ENCODE results near the gene RALGPS2. TPM values are rescaled to one million over a fixed set of nuclear protein-coding genes. Genes with fewer than 3 reads are reported as not detected.
A peak's percentile ranks its signal among the peaks of the same experiment; 100 is the strongest.

Gene RALGPS2
- total and polyA plus RNA-seq, 4 donors: 20.1 to 57.6 (median 35.0) TPM

DNA sequence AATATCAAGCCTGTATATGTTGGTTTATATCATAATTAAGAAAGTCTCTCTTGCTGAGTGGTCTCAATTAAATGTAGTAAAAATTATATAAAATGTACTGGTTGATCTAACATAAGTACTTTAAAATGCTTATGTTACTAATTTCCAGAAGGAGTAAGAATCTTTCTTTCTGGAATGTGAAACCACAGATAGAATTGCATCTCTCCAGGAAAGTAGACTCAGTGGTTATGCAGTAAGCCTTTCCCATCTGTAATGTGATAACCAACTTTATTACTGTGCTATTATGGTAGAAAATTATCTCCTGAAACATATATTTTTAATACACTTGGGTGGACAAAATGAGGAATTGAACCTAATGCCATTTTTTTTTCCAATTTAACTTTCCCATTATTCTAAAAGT lies 8.9 kb upstream of the RALGPS2 start:
- Histone ChIP-seq H3K4me1 (ENCODE audit: control insufficient read depth, insufficient read depth, low read length) (no peaks in the 10 kb centered on the region), H3K9me3 (ENCODE audit: control insufficient read depth, insufficient read depth, low read length) (no peaks in the 10 kb centered on the region), H3K36me3 (ENCODE audit: control insufficient read depth, insufficient read depth, low read length) (no peaks in the 10 kb centered on the region), H3K27ac (ENCODE audit: low read depth, low read length) (no peak overlapping the region), H3K27me3 (ENCODE audit: control insufficient read depth, insufficient read depth, low read length) (no peaks in the 10 kb centered on the region), H3K4me3 (ENCODE audit: low read depth, low read length) (no peak overlapping the region)
- no peak for DNase-seq (ENCODE audit: low read depth in 4 of 6, low spot score in 6 of 6)

DNA sequence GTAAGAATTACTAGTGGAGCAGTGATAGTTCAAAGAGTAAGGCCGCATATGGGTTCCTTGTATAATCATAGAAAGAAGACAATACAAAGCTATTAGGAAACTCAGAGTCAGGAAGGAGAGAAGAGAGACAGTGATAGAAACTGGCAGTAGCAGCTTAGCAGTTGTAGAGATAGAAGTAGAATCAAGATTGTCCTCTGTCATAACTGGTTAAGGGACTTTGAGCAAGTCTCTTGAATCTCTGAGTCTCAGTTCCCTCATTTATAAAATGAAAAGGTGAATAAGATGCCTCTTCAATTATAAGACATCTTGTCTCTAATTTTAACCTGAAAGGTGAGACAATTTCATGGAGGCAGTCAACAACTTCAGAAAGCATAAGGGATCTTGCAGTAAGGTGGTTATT lies 6.5 kb upstream of the RALGPS2 start:
- no peaks in the 10 kb centered on the region for H3K36me3 ChIP-seq (ENCODE audit: control insufficient read depth, insufficient read depth, low read length)
- H3K4me1 ChIP-seq (ENCODE audit: control insufficient read depth, insufficient read depth, low read length): no peaks in the 10 kb centered on the region
- H3K27me3 ChIP-seq (ENCODE audit: control insufficient read depth, insufficient read depth, low read length): no peaks in the 10 kb centered on the region
- H3K9me3 ChIP-seq (ENCODE audit: control insufficient read depth, insufficient read depth, low read length): no peaks in the 10 kb centered on the region
- no peak overlapping the region for H3K4me3 ChIP-seq (ENCODE audit: low read depth, low read length)
- WGBS (ENCODE audit: insufficient coverage): no CpG with 5 or more reads among the region's 1 CpG
- no peak for DNase-seq (ENCODE audit: low read depth in 4 of 6, low spot score in 6 of 6)
- no peak overlapping the region for H3K27ac ChIP-seq (ENCODE audit: low read depth, low read length)

DNA sequence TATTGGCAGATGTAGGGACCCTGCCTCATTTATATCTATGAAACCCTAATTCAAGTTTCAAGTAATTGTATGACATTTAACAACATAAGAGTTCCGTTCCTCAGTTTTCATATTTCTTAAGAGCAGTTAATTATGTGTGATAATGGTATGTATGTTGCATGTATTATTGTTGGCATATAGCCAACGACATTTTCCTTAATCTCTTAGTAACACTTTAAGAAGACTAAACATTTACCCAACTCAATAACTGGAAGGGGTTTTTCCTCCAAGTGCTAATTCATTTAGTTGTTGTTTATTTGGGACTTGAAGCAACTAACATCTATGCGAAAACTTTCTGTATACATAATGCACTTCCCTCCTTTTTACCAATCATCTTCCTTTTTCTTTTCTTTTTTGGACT lies 1.5 kb upstream of the RALGPS2 start:
- no peaks in the 10 kb centered on the region for H3K36me3 ChIP-seq (ENCODE audit: control insufficient read depth, insufficient read depth, low read length)
- no peaks in the 10 kb centered on the region for H3K27me3 ChIP-seq (ENCODE audit: control insufficient read depth, insufficient read depth, low read length)
- H3K4me3 ChIP-seq (ENCODE audit: low read depth, low read length): no peak overlapping the region
- WGBS (ENCODE audit: insufficient coverage): no CpG with 5 or more reads among the region's 3 CpGs
- H3K9me3 ChIP-seq (ENCODE audit: control insufficient read depth, insufficient read depth, low read length): no peaks in the 10 kb centered on the region
- no peak overlapping the region for H3K27ac ChIP-seq (ENCODE audit: low read depth, low read length)
- DNase-seq (ENCODE audit: low read depth in 4 of 6, low spot score in 6 of 6): no peak
- H3K4me1 ChIP-seq (ENCODE audit: control insufficient read depth, insufficient read depth, low read length): peaks cover 7% of the 10 kb centered on the region

DNA sequence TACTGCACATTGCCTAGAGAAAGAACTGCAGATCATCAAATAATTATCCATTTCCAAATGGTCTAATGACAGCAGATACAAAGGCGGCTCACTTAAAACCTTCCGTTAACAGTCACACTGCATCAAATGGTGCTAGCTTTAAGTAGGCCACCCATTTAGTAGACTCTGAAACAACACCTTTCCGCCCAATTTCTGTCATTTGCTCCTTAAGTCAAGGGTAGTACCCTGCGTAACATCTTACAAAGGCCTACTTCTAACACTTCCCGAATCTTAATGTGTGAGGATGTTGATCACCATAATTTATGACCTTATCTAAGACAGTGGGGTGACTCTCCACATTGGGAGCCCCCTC lies 692 bp upstream of the RALGPS2 start:
- H3K4me1 ChIP-seq (ENCODE audit: control insufficient read depth, insufficient read depth, low read length): peaks cover 7% of the 10 kb centered on the region
- 43% methylated on average over 2 of the region's 5 CpGs for WGBS (ENCODE audit: insufficient coverage)
- H3K27me3 ChIP-seq (ENCODE audit: control insufficient read depth, insufficient read depth, low read length): no peaks in the 10 kb centered on the region
- DNase-seq (ENCODE audit: low read depth in 4 of 6, low spot score in 6 of 6): peak in 2 of 6 donors; percentile 36 to 58
- peak overlapping the region; percentile 78 for H3K4me3 ChIP-seq (ENCODE audit: low read depth, low read length)
- H3K27ac ChIP-seq (ENCODE audit: low read depth, low read length): peak overlapping the region; percentile 61
- H3K9me3 ChIP-seq (ENCODE audit: control insufficient read depth, insufficient read depth, low read length): no peaks in the 10 kb centered on the region
- no peaks in the 10 kb centered on the region for H3K36me3 ChIP-seq (ENCODE audit: control insufficient read depth, insufficient read depth, low read length)

DNA sequence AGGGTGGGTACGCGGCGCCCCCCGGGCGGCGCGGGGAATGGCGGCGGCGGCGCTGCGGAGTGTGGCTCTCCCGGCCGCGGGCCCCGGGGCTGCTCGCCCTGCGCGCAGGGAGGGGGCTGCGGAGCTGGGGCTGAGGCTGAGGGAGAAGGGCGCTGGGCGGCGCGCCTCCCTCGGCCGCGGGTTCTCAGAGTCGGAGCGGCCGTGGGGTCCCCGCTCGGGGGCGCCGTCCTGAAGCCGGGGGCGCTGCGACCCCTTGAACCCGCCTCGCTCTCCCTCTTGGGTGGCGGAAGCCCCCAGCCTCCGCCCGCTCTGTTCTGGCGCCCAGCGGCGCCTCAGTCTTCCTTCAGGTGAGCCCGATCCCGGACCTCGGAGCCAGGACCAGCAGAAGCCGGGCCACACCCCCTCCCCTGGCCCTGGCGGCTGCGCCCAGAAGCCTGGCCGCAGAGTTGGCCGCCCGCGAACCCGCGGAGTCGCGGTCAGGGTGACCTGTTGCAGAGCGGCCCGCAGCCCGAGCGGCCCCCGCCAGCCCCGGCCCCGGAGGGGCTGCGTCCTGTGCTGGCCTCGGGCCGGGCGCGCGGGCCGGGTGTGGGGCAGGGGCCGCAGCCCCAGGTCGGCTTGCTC lies 532 bp downstream of the RALGPS2 start:
- WGBS (ENCODE audit: insufficient coverage): 0% methylated on average over 74 of the region's 75 CpGs
- H3K4me3 ChIP-seq (ENCODE audit: low read depth, low read length): peak overlapping the region; percentile 78

DNA sequence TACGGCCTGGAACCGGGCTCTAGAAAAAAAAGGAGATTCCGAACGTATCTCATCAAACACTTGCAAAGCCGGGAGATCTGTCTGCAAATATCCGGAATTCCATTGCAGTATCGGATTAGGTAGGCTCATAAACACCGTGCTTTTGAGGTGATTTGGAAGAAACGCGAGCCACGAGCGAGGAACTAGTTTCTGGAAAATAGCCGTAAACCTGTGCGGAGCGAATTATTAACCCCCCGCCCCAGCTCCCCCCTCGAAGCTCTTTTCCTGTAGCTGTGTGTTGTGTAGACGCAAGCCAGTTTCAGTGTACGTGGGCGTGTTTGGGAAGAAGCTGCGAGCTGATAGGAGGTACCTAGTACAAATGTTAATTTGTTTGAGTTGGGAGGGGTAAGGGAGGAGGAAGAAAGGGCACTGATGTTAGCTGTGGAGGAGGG lies 1.1 kb downstream of the RALGPS2 start:
- no peaks in the 10 kb centered on the region for H3K27me3 ChIP-seq (ENCODE audit: control insufficient read depth, insufficient read depth, low read length)
- H3K27ac ChIP-seq (ENCODE audit: low read depth, low read length): peak overlapping the region; percentile 80
- peak overlapping the region; percentile 78 for H3K4me3 ChIP-seq (ENCODE audit: low read depth, low read length)
- H3K36me3 ChIP-seq (ENCODE audit: control insufficient read depth, insufficient read depth, low read length): no peaks in the 10 kb centered on the region
- H3K4me1 ChIP-seq (ENCODE audit: control insufficient read depth, insufficient read depth, low read length): peaks cover 7% of the 10 kb centered on the region
- 0% methylated on average over 9 of the region's 21 CpGs for WGBS (ENCODE audit: insufficient coverage)
- DNase-seq (ENCODE audit: low read depth in 4 of 6, low spot score in 6 of 6): peak; percentile 26 to 91 (median 42)
- no peaks in the 10 kb centered on the region for H3K9me3 ChIP-seq (ENCODE audit: control insufficient read depth, insufficient read depth, low read length)

More for the DNA sequence above, 532 bp downstream of the RALGPS2 start:
- no peaks in the 10 kb centered on the region for H3K9me3 ChIP-seq (ENCODE audit: control insufficient read depth, insufficient read depth, low read length)
- peak in 3 of 6 donors; percentile 11 to 28 (median 15) for DNase-seq (ENCODE audit: low read depth in 4 of 6, low spot score in 6 of 6)
- no peaks in the 10 kb centered on the region for H3K27me3 ChIP-seq (ENCODE audit: control insufficient read depth, insufficient read depth, low read length)
- peaks cover 7% of the 10 kb centered on the region for H3K4me1 ChIP-seq (ENCODE audit: control insufficient read depth, insufficient read depth, low read length)
- H3K27ac ChIP-seq (ENCODE audit: low read depth, low read length): peak overlapping the region; percentile 80
- H3K36me3 ChIP-seq (ENCODE audit: control insufficient read depth, insufficient read depth, low read length): no peaks in the 10 kb centered on the region

DNA sequence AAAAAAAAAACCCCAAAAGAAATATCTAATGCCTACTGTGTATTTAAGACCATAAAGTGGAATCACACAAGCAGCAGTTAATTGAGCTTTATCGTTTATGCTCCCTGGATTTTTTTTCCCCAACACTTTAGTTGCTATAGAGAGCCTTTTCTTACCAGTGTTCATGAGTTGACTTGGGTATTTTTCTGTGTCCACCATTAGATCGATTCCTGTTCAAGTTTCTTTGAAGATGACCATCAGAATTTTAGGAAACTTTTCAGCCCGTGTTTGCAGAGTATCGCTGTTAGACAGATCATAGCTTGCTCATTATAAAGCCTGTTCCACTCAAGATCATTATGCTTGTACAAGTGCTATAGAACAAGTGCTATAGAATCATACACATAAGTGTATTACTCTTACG lies 1.5 kb downstream of the RALGPS2 start:
- H3K27me3 ChIP-seq (ENCODE audit: control insufficient read depth, insufficient read depth, low read length): no peaks in the 10 kb centered on the region
- WGBS (ENCODE audit: insufficient coverage): no CpG with 5 or more reads among the region's 5 CpGs
- H3K4me1 ChIP-seq (ENCODE audit: control insufficient read depth, insufficient read depth, low read length): peaks cover 7% of the 10 kb centered on the region
- H3K4me3 ChIP-seq (ENCODE audit: low read depth, low read length): peak overlapping the region; percentile 78
- H3K27ac ChIP-seq (ENCODE audit: low read depth, low read length): peak overlapping the region; percentile 80
- peak in 1 of 6 donors; percentile 14 for DNase-seq (ENCODE audit: low read depth in 4 of 6, low spot score in 6 of 6)
- no peaks in the 10 kb centered on the region for H3K9me3 ChIP-seq (ENCODE audit: control insufficient read depth, insufficient read depth, low read length)
- H3K36me3 ChIP-seq (ENCODE audit: control insufficient read depth, insufficient read depth, low read length): no peaks in the 10 kb centered on the region

DNA sequence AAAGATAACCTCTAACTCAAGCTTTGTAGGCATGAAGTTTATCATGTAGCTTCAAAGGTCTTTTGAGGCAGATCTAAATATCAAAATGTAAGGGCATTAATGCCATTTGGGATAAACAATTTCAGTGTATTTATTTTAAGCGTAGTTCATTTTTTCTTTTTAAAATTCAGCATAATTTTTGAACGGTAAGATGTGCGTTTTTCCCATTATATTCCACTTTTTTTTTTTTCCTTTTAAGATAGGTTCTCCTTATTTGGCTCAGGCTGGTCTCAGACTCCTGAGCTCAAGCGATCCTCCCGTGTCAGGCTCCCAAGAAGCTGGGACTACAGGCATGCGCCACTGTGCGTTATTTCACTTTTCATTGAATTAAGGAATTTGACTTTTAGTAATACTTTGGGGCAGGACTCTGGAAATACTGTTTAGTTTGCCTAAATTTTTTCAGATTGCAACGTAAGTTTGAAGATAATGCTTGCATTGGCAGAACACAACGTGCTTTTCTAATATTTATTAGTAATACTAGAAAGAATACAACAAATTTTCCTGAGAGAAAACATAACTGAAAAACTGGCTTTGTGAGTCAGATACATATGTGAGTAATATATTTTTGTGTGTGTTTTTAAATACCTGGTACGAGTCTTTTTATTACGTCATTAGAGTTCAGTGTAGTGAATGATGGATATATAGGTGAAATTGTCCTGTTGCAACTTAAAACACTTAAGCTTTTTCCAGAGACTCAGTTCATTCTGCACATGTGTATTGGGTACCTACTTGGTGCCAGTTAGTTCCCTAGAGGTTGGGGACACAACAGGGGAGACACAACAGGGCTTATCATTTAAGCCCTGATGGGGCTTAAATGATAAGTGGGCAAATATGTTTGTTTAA lies 2.2 kb downstream of the RALGPS2 start:
- Histone ChIP-seq H3K27me3 (ENCODE audit: control insufficient read depth, insufficient read depth, low read length) (no peaks in the 10 kb centered on the region), H3K4me1 (ENCODE audit: control insufficient read depth, insufficient read depth, low read length) (peaks cover 7% of the 10 kb centered on the region), H3K9me3 (ENCODE audit: control insufficient read depth, insufficient read depth, low read length) (no peaks in the 10 kb centered on the region), H3K36me3 (ENCODE audit: control insufficient read depth, insufficient read depth, low read length) (no peaks in the 10 kb centered on the region), H3K4me3 (ENCODE audit: low read depth, low read length) (no peak overlapping the region), H3K27ac (ENCODE audit: low read depth, low read length) (no peak overlapping the region)
- WGBS (ENCODE audit: insufficient coverage): 60% methylated on average over 2 of the region's 11 CpGs
- DNase-seq (ENCODE audit: low read depth in 4 of 6, low spot score in 6 of 6): peak in 1 of 6 donors; percentile 18

DNA sequence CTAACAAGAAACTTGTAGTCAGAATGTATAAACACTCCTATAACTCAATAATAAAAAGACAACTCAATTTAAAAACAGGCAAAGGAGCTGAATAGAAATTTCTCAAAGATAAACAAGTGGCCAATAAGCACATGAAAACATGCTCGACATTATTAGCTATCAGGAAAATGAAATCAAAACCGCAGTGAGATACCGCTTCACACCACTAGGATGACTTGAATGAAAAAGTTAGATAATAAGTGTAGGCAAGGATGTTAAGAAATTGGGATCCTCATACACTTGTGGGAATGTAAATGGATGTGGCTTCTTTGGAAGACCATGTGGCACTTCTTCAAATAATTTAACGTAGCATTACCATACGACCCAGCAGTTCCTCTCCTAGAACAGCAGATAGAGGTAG lies 8.9 kb downstream of the RALGPS2 start:
- Histone ChIP-seq H3K27ac (ENCODE audit: low read depth, low read length) (no peak overlapping the region), H3K36me3 (ENCODE audit: control insufficient read depth, insufficient read depth, low read length) (peaks cover 3% of the 10 kb centered on the region), H3K4me3 (ENCODE audit: low read depth, low read length) (no peak overlapping the region), H3K27me3 (ENCODE audit: control insufficient read depth, insufficient read depth, low read length) (no peaks in the 10 kb centered on the region), H3K9me3 (ENCODE audit: control insufficient read depth, insufficient read depth, low read length) (no peaks in the 10 kb centered on the region), H3K4me1 (ENCODE audit: control insufficient read depth, insufficient read depth, low read length) (no peaks in the 10 kb centered on the region)
- WGBS (ENCODE audit: insufficient coverage): 100% methylated on average over 3 of the region's 5 CpGs
- DNase-seq (ENCODE audit: low read depth in 4 of 6, low spot score in 6 of 6): no peak

DNA sequence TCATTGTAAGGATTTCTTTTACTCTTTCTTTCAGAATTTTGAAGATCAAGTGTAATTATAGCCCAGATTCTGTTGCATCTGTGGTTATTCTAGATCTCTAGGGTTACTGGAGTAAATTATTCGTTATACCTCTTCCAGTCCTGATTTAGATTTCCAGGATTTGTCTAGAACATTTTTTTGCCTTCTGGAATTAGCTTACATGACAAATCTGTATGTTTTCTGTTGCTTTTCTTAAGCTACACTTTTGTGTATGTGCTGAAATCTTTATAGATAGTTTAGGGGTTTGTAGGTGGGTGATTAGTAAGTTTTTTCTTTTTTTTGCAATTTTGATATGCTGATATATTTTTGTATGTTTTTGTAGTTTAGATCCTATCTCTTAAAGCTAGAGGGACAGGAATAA lies 13.7 kb downstream of the RALGPS2 start:
- Histone ChIP-seq H3K4me1 (ENCODE audit: control insufficient read depth, insufficient read depth, low read length) (no peaks in the 10 kb centered on the region), H3K27me3 (ENCODE audit: control insufficient read depth, insufficient read depth, low read length) (no peaks in the 10 kb centered on the region), H3K9me3 (ENCODE audit: control insufficient read depth, insufficient read depth, low read length) (no peaks in the 10 kb centered on the region), H3K36me3 (ENCODE audit: control insufficient read depth, insufficient read depth, low read length) (peaks cover 8% of the 10 kb centered on the region), H3K27ac (ENCODE audit: low read depth, low read length) (no peak overlapping the region), H3K4me3 (ENCODE audit: low read depth, low read length) (no peak overlapping the region)
- DNase-seq (ENCODE audit: low read depth in 4 of 6, low spot score in 6 of 6): no peak
- no CpG with 5 or more reads among the region's 1 CpG for WGBS (ENCODE audit: insufficient coverage)

Data from spinal cord (tissue), 10 donors.